SK-N-DZ (cell line): Measurements from ENCODE around the gene NTHL1.
"Not testable (repeated sequence)": the region's sequence is repeated elsewhere in the genome, so short reads cannot be mapped to it uniquely, and the experiment has no call there.

Source experiments
- DNase-seq: peaks from one replicate; pipeline ENCODE4 v3.0.0-alpha.2; 2015; ENCODE audit warnings: low spot score

Gene NTHL1

DNA sequence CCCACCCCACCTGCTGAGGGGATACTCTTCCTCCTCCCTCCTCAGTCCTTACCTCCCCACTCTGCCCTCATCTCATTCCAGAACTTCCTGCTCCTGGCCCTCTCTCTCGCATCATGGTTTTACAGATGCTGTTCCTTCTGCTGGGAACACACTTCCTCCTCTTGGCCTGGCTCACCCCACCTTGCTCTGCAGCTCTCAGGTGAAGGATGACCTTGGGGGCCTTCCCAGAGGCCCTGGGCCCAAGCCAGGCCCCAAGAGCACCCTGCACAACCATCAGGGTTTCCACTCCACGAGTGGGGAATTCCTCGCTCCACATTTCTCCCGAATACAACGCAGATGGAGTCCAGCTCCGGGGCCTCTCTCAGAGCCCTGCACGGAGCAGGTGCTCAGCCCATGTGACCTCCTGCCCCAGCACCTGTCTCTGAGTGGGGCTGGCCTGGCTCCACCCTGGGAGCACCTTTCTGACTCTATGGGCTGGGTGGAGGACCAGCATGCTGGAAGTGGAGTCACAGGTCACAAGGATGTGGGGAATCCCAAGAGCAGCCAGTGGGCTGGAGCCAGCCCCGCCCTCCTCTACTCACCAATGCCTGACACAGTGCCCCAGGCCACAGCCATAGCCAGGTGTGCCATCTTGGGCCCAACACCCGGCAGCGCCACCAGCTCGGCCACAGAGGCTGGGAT, 4.5 kb downstream of the NTHL1 start:
- no peak for DNase-seq

GRCh38 chr16:2042171-2042985, 5.3 kb downstream of the NTHL1 start:
- no peak for DNase-seq

GRCh38 chr16:2040787-2041522, 6.7 kb downstream of the NTHL1 start:
- DNase-seq, result no peak

GRCh38 chr16:2040041-2040786, 7.4 kb downstream of the NTHL1 start:
- DNase-seq, result no peak

DNA sequence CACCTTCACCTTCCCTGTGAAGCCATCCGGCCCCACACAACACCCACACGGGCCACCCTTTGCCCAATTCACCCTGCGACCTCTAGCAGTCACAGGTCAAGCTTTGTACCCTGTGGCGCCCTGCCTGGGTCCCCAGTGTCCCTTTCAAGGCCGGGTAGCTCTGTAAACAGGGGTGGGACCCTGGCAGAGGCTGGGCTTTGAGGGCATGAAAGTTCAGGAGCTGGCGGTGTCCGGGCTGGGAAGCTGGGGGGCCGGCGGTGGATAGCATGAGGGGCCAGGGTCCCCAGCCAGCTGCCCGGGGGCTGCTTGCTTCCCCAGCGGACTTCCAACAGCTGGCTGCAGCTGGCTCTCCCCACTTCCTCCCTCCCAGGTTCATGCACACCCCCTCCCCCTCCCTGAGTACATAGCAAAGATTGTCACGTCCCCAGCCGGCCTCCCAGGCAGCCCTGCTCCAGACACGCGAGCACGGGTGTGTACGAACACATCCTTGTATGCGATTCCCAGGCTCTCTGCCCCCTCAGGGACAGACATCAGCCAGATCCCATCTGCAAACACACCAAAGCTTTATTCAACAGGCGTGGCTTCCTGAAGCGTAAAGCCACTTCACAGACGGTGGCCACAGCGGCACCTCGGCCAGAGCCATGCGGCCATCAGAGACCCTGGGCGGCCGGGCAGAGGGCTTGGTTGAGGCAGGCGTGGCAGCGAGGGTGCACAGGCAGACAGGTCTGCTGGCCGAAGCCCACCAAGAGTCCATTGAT, 8.2 kb downstream of the NTHL1 start:
- no peak for DNase-seq

DNA sequence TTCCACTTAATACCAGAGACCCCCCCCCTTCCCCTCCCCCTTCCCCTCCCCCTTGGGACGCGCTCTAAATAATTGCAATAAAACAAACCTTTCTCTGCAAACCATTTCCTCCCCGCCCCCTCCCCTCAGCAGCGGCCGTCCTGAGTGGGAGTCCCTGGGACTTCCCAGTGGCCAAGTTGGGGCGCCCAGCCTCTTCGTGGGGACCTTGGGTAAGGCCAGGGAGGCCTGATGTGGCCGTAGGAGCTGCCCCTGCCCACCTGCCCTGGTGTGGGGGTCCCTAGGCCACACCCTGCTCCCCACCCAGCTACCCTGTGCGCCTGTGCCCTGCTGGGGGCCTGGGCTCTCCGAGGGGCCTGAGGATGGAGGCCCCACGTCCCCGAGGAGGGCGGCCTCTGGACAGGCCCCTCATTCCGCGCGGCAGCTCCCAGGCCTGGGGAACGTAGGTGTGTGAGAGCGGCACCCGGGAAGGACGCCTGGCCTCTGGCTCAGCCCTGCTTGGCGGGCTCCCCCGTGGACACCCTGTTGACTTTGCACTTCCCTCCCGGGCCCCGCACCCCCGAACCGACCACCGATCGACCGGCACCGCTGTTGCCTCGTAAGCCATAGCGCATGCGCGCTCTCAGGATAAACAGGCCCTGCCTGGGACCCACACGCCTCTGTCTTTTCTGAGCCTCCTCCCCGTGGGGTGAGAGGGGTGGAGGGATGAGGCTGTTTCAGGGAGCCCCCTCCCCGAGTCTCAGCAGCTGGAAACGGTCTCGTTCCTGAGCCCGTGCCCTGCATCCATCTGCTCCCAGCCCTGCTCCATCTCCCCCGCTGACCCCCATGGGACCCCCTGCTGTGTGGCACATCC, 9.0 kb downstream of the NTHL1 start:
- DNase-seq, result no peak

GRCh38 chr16:2037647-2038381, 9.8 kb downstream of the NTHL1 start:
- no peak for DNase-seq

DNA sequence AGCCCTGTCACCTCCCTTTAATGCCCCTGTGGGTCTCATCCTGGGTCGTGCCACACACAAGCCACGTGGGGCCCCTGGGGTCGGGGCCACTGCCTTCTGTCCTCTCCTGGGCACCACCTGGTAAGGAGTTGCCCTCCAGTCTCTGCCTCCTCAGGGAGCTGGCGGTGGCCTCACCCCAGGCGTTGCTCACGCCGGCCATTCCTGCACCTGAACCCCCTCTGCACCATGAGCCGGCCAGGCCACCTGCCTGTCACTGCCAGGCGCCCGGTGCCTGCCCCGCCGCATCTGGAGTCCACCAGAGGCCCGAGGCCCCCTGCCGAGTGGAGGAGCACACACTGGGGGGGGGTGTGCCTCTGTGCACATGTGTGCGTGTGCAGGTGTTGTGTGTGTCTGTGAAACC, 10.5 kb downstream of the NTHL1 start:
- no peak for DNase-seq

- DNase-seq, result no peak
Observed at GRCh38 chr16:2036200-2036966, 11.3 kb downstream of the NTHL1 start.

DNA sequence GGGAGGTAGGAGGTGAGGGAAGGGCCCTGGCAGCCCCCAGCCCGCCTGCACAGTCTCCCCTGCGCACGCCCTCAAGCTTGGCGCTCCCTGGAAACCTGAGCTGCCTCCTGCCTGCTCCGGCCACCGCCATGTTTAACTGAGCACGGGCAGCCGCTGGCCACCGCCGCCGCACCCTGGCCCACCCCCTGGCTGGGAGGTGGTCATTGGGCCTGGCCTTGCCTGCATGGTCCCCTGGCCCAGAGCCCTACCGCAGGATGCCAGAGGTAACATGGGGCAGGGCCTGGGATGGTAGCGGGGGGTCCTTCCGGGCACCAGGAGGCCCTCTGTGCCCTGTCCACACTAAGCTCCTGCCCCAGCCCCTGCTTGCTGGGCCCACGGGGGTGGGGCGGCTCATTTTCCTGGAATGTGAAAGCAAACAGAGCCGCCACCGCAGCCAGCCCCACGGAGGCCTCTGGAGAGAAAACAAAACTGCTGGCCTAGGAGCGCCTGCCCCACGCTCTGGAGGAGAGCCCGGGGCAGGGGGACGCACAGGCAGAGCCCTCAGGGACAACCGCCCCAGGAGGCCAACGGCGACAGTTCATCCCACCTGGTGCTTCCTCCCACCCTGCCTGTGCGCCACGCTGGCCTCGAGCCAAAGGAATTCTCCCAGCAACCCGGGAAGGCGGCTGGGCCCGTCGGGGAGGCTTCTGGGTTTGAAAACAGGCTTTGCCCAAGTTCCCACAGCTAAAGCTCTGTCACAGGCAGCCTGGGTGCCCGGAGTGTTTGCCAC, 12.0 kb downstream of the NTHL1 start:
- no peak for DNase-seq

- DNase-seq, result no peak
Observed at GRCh38 chr16:2034696-2035430, 12.8 kb downstream of the NTHL1 start.

DNA sequence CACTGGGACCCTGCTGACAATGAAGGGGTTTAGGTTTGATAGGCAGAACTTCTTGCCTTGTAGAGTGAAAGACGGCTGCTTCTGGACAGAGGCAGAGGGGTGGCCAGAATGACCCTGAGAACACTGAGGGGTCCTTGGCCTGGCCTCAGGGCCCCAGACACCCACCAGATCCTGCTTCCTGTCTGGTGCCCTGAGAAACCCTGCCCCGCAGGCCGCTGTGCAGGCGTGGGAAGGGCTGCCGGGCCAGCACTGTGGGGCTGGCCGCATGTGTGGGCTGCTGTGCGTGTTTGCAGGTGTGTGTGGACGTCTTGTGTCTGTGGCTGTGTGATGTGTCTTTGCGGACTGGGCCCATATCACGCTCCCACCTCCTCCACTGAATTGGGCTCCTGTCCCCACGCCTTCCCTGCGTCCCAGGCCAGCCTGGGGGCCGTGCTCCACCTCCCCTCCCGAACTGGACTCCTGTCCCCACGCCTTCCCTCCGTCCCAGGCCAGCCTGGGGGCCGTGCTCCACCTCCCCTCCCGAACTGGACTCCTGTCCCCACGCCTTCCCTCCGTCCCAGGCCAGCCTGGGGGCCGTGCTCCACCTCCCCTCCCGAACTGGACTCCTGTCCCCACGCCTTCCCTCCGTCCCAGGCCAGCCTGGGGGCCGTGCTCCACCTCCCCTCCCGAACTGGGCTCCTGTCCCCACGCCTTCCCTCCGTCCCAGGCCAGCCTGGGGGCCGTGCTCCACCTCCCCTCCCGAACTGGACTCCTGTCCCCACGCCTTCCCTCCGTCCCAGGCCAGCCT, 13.5 kb downstream of the NTHL1 start:
- not testable (repeated sequence) for DNase-seq

- no peak for DNase-seq
Observed at GRCh38 chr16:2033057-2033908, 14.4 kb downstream of the NTHL1 start.

DNA sequence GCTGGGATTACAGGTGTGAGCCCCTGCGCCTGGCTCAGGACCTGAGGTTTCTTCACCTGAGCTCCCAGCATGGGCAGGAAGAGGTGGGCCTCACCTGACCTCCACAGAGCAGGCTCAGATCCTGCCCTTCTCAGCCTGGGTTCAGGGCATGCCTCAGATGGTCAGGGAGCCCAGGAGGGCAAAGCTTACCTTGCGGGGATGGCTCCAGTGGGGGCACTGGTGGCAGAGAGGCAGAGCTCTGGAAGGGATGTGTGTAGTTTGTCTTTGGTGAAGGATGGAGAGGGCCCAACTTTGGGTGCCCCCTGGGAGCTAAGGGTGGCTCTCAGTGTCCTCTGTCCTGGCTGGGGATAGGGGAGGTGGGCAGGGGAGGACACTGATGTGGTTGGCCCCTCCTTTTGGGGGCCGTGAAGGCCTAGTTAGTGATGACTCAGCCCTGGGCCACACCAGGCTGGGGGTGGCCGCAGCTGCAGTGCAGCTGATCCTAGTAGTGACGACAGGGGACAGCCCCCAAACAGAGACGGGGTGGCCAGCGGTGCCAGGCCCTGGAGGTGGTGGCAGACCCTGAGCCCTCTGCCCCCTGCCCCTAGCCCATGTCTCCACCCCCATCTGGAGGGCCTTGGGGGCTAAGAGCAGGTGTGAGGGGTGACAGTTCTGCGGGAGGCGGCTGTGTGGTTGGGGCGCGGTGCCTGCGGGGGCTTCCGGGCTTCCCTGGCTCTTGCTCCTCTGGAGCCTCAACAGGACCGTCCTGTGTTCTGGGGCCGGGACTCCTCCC, 15.2 kb downstream of the NTHL1 start:
- no peak for DNase-seq
